ENCODE measurements around the gene MACF1.
"Not testable (repeated sequence)": the region's sequence is repeated elsewhere in the genome, so short reads cannot be mapped to it uniquely, and the experiment has no call there.

Gene MACF1

DNA sequence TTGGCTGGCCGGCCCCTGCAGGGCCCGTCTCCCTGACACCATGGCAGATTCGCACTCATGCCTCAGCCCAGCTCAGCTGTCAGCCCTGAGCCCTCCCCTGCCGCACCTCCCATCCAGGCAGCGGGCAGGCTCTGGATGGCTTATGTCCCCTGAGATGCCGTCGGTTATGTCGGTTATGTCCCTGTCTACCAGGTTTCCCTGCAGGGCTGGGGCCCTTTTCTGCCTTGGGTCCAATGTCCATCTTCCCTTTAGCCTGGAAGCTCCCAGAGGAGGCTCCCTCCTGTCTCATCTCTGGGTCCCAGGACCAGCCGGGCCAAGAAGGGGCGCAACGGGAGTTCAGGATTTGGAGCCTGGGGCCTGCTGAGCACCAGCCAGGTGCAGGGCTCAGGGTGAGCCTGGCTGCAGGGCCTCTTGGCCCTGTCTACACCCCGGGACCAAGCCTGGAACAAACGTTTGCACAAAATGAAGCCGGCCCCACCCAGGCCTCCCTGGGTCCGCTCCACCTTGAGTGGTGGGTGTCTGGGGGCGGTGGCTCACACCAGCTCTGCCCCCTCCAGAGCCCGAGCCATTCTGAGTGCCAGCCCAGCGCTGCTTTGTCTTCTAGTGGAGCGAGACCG, 306.2 kb downstream of the MACF1 start:
- DNase-seq (ENCODE audit: low read depth in 2 of 2), result not testable (repeated sequence)

DNA sequence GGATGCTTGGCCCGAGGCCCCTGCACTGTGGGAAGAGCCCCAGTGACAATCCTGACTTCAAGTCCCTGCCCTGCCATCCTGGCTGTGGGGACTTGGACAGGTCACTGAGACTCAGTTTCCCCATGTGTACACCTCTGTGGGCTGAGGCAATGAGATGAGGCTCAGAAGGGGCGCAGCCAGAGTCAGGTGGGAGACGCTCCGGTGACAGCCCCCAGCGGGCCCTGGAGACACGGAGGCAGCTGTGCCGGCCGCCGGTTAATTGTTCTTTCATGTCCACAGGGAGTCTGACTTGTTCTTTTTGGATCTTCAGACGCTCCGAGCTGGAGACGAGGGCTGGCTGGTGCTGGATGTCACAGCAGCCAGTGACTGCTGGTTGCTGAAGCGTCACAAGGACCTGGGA, 307.0 kb downstream of the MACF1 start:
- not testable (repeated sequence) for DNase-seq (ENCODE audit: low read depth in 2 of 2)

DNA sequence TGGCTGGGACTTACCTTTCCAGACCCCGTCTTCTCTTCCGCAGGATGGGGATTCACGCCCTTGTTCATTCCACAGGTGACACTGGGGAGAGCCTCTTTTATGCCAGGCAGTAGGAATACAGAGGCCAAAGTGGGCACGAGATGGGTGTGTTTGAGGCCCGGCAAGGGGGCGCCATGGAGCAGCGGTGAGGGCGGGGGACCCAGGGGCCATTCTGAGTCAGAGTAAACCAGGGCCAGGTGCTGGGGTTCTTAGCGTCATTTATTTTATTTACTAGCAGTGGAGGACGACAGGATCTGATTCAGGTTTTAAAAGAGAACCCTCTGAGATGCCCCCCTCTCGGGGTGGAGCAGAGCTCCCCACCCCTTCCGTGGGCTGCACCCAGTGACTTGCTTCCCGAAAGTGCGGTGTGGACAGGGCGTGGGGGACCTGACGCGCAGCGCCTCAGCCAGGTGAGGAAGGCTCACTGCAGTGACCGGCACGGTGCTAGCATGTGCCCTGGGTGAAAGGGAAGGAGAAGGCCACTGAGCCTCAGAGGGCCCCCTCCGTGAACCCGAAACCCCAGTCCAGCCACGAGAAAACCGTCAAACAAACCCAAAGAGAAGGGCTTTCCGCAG, 307.8 kb downstream of the MACF1 start:
- not testable (repeated sequence) for DNase-seq (ENCODE audit: low read depth in 2 of 2)

DNA sequence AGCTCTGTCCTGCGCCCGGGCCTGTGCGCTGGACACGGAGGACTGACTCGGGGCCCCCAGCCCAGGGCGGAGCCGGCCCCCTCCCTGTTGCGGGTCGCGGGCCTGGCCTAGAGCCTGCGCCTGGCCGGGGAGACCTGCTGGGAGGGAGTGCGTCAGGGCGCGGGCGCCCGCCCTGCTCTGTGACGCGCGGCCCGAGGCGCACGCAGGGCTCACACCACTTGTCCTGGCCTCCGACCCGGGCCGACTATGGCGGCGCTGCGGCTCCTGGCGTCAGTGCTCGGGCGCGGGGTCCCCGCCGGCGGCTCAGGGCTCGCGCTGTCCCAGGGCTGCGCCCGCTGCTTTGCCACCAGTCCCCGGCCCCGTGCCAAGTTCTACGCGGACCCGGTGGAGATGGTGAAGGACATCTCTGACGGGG, 310.2 kb downstream of the MACF1 start:
- not testable (repeated sequence) for DNase-seq (ENCODE audit: low read depth in 2 of 2)

DNA sequence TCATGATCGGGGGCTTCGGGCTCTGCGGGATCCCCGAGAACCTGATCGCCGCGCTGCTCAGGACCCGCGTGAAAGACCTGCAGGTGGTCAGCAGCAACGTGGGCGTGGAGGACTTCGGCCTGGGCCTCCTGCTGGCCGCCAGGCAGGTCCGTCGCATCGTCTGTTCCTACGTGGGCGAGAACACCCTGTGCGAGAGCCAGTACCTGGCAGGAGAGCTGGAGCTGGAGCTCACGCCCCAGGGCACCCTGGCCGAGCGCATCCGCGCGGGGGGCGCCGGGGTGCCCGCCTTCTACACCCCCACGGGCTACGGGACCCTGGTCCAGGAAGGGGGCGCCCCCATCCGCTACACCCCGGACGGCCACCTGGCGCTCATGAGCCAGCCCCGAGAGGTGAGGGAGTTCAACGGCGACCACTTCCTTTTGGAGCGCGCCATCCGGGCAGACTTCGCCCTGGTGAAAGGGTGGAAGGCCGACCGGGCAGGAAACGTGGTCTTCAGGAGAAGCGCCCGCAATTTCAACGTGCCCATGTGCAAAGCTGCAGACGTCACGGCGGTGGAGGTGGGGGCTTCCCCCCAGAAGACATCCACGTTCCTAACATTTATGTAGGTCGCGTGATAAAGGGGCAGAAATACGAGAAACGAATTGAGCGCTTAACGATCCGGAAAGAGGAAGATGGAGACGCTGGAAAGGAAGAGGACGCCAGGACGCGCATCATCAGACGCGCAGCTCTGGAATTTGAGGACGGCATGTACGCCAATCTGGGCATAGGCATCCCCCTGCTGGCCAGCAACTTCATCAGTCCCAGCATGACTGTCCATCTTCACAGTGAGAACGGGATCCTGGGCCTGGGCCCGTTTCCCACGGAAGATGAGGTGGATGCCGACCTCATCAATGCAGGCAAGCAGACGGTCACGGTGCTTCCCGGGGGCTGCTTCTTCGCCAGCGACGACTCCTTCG, 310.9 kb downstream of the MACF1 start:
- DNase-seq (ENCODE audit: low read depth in 2 of 2), result peak in 1 of 2 donors; percentile 47

DNA sequence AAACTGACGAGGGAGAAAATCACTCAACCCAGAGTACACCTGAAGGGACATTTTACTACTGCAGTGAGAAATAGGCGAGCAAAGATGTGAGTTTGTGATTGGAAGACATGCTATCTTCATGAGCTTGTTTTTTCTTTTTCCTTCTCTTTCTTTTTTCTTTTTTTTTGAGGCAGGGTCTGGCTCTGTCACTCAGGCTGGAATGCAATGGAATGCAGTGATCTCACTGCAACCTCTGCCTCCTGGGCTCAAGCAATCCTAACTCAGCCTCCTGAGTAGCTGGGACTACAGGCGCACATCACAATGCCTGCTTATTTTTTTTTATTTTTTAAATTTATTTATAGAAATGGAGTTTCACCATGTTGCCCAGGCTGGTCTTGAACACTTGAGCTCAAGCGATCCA, 312.3 kb downstream of the MACF1 start:
- not testable (repeated sequence) for DNase-seq (ENCODE audit: low read depth in 2 of 2)

DNA sequence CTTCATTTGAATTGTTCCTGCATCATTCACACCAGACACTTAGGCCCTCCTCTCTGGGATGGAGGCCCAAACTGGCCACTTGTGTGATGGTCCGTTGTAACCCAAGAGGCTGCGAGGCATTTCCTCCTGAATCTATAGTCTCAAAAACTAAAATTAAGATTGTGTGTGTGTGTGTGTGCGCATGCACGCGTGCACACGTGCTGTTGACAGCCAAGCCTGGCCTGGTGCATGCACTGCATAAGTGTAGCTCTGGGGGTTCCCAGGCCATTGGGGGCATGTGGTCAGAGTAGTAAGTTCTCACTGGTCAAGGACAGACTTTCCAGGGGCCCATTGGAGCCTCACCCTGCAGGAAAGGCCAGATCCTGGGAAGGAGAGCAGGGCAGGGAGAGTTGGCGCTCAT, 313.4 kb downstream of the MACF1 start:
- DNase-seq (ENCODE audit: low read depth in 2 of 2), result not testable (repeated sequence)

DNA sequence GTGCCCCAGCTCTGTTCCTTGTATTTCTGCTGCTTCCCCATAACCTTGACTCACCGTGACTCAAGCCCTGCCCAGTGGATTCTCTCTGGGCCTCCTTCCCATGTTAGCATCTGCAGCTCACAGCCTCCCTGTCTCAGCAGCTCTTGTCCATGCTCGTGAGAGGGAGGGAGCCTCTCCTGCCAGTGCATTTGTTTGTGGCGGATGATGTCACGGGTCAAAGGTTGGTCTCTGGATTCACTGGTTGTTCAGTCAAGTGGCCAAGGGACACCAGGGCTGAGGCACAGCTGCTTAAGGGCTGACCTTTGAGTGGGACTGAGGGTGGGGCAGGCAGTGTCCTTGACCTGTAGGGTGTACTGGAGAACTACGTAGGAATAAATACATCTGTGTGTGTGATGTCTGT, 314.9 kb downstream of the MACF1 start:
- not testable (repeated sequence) for DNase-seq (ENCODE audit: low read depth in 2 of 2)

DNA sequence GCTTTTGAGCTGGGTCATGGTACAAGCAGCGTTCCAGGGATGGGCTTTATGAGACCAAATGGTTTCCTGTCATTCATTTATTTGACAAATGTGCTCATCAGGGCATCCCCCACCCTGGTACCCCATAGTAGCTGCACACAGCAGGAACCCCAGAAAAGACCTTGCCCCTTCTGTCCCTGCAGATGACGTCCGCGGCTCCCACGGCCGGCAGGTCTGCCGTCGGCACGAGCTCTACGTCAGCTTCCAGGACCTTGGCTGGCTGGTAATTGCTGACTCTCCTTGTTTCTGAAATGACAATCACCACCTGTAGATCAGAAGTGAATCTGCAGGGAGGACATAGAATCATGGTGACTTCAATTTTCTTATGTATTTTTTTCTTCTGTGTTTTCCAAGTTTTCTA, 317.7 kb downstream of the MACF1 start:
- not testable (repeated sequence) for DNase-seq (ENCODE audit: low read depth in 2 of 2)

DNA sequence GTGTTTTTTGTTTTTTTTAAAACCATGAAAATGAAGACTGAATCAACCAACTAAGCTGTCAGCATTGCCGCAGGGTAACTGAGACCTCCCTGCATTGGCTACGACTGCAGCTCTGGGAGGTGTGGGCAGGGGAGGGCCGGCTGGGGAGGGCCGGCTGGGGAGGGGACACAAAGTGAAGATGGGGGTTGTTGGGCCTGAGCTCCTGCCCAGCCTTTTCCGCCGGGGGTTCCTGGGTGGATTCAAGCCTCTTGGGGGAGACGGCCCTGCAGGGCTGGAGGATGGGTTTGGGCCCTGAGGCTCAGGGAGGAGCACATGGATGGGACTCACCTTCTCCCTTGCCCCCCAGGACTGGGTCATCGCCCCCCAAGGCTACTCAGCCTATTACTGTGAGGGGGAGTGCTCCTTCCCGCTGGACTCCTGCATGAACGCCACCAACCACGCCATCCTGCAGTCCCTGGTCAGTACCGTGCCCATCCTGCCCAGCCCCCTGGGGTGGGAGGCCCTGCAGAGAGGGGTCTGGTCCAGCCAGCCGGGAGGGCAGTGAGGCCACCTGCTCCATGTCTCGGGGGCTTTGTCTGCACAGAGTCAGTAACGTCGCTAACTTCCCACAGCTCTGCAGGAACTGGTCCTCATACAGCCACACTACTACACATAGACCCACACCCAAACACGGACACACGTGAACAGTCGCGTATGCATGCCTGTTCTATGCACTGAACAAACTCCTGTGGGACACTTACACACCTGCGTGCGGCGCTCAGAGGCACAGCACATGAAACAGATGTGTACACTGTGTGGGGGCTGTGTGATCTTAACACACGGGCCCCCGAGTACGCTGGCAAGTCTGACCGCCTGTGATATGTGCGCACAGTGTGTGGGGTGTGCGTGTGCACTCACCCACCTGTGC, 318.4 kb downstream of the MACF1 start:
- no peak for DNase-seq (ENCODE audit: low read depth in 2 of 2)

DNA sequence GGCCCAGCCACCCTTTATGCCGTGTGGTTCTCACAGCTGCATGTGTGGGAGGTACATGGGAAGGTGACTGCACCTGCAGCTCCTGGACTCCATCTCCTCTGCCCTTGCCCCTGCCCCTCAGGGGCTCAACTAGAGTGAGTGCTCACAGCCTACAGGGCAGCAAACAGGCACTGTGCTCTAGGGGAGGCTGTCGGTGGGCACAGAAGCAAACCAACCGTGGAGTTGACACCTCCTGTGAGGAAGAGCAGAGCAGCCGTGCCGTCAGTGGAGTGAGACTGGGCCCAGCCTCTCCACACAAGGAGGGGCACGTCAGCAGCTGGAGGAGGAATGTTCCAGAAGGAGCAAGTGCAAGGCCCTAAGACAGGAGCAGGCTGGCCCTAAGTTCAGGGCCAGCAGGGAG, 319.7 kb downstream of the MACF1 start:
- no peak for DNase-seq (ENCODE audit: low read depth in 2 of 2)

DNA sequence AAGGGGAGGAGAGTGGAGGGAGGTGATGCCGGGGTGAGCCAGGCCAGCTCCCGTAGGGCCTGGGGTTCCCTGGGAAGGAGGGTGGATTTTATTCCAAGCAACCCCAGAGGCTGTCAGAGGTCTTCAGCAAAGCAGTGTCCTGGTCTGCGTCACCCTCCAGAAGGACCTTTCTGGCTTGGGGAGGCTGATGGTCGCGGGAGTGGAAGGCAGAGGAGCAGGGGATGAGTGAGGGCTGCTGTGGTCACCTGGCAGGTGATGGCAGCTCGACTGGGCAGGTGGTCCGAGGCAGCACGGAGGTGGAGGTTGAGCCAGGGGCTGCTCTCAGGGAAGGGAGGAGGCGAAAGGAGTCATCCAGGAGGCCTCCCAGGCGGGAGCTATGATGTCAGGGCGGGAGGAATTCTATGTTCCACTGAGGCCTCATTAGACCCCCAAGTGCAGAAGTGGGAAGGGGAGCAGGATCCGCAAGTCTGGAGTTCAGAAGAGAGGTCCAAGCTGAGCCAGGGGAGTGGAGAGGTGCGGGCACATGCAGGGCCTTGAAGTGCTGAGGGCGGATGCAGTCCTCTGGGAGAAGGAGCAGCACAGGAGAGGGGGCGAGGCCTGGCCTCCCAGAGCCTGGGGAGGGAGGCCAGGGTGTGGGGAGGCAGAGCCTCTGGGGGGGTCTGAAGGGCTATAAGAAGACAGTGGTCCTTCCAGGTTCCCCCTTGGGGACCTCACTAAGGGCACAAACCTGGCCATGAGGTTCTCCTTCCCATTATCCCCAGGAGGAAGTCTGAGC, 320.3 kb downstream of the MACF1 start:
- DNase-seq (ENCODE audit: low read depth in 2 of 2), result no peak

DNA sequence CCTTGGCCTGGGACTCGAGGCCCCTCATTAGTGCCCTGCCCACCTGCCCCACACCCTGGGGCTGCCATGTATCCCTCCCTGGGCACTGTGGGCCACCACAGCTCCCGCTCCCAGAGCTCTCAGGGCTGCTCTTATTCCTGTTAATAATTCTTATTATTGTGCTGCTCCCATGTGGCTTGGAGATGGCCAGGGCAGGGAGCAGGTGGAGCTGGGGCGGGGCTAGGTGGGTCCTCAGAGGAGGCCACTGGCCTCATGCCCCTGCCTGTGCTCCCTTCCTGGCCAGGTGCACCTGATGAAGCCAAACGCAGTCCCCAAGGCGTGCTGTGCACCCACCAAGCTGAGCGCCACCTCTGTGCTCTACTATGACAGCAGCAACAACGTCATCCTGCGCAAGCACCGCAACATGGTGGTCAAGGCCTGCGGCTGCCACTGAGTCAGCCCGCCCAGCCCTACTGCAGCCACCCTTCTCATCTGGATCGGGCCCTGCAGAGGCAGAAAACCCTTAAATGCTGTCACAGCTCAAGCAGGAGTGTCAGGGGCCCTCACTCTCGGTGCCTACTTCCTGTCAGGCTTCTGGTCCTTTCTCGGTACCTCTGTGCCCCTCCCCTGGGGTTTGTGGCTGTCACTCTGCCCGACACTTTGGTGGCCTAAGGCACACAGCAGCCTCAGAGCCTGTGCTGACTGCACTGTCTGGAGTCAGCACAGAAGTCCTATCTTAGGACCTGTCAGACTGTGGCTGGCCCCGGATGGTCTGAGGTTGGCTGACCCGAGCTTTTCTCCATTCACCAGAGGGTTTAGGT, 321.1 kb downstream of the MACF1 start:
- DNase-seq (ENCODE audit: low read depth in 2 of 2), result peak; percentile 12 to 30

DNA sequence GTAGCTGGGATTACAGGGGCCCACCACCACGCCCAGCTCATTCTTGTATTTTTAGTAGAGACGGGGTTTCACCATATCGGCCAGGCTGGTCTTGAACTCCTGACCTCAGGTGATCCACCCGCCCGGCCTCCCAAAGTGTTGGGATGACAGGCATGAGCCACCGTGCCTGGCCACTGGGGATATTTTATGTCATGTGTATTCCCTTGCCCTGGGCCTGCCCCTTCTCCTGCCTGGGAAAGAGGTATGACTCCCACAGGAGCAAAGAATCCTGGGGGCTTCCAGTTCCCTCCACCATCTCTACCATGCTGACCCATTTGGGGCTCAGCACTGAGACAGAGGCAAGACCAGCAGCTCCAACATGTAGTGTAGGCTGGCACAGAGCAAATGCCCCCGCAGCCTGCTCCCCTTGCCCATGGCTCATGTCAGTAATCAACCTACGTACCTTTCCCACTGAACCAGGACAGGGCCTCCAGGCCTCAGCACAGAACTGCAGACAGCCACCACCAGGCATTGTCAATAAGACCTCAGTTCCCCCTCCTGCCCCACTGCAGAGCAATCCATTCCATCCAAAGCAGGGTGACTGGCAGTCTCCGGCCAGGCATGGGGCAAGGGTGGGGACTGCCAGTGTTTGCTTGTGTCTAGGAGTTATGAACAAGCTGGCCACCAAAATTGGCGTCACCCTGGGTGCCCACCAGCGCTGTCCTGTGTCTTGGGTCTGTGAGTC, 322.1 kb downstream of the MACF1 start:
- DNase-seq (ENCODE audit: low read depth in 2 of 2), result no peak

DNA sequence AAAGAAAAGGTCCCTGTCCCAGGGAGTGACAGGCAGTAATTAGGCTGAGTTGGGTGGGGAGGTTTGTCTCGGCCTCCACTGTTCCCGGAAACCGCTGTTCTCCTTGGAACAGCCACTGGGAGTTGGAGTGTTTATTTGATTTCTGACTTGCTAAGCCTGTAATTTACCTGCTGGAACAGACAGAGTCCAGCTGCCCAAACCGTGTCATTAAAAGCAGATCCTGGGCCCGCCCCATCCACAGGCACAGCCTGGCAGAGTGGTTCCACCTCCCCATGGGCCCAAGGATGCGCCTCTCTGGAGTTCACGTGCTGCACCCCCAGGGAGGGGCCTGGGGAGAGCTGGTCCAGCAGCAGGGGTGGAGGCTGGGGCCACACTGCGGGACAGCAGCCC, 322.7 kb downstream of the MACF1 start:
- not testable (repeated sequence) for DNase-seq (ENCODE audit: low read depth in 2 of 2)

DNA sequence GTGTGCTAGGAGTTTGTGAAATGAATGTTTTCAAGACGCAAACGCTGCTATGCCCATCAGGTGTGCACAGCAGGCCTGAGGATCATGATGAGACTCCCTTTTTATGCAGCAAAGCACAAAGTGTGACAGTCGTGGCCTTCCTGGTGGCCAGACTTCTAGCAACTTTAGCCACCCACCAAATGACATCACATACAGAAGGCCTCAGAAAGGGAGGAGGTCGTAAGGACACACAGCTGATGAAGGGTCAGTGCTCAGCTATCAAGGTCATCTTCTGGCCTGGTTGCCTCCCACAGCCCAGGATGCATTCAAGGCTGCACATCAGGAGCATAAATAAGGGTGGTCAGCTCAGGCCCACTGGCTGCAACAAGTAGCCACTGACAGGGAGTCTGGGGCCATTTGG, 323.6 kb downstream of the MACF1 start:
- no peak for DNase-seq (ENCODE audit: low read depth in 2 of 2)

DNA sequence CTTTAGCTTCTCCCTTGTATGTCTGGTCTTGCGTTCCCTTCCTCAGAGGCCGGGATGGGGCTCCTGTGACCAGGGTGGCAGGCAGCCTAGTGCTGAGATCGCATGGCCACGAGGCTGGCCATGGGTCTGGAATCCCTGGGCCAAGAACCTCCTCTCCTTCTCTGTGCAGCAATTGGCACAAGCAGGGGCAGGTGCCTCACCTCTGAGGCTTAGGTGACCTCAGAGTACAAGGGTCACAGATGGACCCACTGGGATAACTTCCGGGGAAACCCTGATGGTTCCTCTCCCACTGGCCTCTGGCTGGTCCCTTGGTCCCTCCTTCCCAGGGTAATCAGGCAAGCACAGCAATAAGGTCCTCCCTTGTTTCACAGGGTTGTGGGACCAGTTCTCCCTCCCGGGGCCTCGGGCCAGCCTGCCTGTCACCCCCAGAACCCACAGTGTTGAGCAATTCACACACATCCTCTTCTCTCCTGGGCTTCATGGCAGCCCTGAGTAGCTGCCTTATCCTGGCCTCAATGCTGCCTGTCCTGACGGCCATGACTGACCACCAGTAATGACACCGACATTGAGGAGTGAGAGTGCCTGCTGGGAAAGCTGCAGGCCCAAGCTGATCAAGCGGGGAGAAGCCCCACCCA, 325.5 kb downstream of the MACF1 start:
- no peak for DNase-seq (ENCODE audit: low read depth in 2 of 2)

DNA sequence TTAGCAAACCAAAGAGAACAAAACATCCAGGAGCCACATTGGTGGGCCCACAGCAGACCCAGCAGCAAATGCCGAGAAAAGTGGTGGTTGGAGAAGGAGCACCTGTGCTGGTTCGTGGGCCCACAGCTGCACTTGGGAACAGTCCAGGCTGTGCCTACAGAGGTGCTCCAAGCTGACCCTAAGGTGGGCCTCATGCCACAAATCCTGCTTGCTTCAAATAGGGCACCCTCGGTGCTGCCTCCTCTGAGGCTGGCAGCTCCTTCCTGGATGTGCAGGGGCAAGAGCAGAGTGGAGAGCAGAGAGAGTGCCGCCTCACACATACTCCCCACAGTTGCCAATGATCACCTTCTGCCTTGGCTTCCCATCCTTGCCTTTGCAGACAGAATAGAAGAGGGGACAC, 327.0 kb downstream of the MACF1 start:
- DNase-seq (ENCODE audit: low read depth in 2 of 2), result no peak

DNA sequence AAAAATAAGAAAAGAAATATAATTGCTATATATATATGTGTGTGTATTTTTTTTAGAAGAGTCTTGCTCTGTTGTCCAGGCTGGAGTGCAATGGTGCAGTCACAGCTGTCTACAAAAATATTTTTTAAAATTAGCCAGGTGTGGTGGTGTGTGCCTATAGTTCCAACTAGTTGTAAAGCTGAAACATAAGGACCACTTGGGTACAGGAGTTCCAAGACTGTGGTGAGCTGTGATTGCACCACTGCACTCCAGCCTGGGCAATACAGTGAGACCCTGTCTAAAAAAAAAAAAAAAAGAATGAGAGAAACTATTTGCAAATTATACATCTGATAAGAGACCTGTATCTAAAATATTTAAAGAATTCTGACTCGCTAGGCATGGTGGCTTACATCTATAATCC, 328.9 kb downstream of the MACF1 start:
- no peak for DNase-seq (ENCODE audit: low read depth in 2 of 2)

All from stimulated activated CD8-positive, alpha-beta memory T cell treated with anti-CD3 and anti-CD28 coated beads, Interleukin-7, amount 100 ng/mL, for 4 hours (primary cell).